Hepatocyte (in vitro differentiated cells): ENCODE data around the gene ZNF334. TPM values are rescaled to one million over a fixed set of nuclear protein-coding genes. Genes with fewer than 3 reads are reported as not detected.

ENCODE experiments used
- DNase-seq: peaks from one replicate; pipeline ENCODE4 v3.0.0-alpha.2; 2016; ENCODE audit warnings: low spot score
- H2AFZ ChIP-seq: fragments of 200-600 bp; sonication (generic); 2 replicates; pipeline ENCODE4 v1.6.0; 2016; ENCODE audit warnings: antibody characterized with exemption, mild to moderate bottlenecking
- H3K27ac ChIP-seq: fragments of 200-600 bp; sonication (generic); 2 replicates; pipeline ENCODE4 v1.5.1; 2016; ENCODE audit warnings: mild to moderate bottlenecking
- H3K27me3 ChIP-seq: fragments of 200-600 bp; sonication (generic); 2 replicates; pipeline ENCODE4 v1.6.1; 2016
- H3K36me3 ChIP-seq: fragments of 200-600 bp; sonication (generic); replicated peaks from 2 replicates; pipeline ENCODE4 v1.5.1; 2016; ENCODE audit warnings: low read depth; ENCODE audit not compliant: insufficient read depth
- H3K4me1 ChIP-seq: fragments of 200-600 bp; sonication (generic); 2 replicates; pipeline ENCODE4 v1.5.1; 2016; ENCODE audit warnings: mild to moderate bottlenecking, moderate library complexity; ENCODE audit not compliant: insufficient read depth
- H3K4me2 ChIP-seq: fragments of 200-600 bp; sonication (generic); 2 replicates; pipeline ENCODE4 v1.6.0; 2016
- H3K4me3 ChIP-seq: fragments of 200-600 bp; sonication (generic); 2 replicates; pipeline ENCODE4 v1.5.1; 2016; ENCODE audit warnings: mild to moderate bottlenecking
- H3K79me2 ChIP-seq: fragments of 200-600 bp; sonication (generic); 2 replicates; pipeline ENCODE4 v1.6.0; 2017; ENCODE audit warnings: mild to moderate bottlenecking
- H3K9me2 ChIP-seq: fragments of 200-600 bp; sonication (generic); replicated peaks from 2 replicates; pipeline ENCODE4 v1.6.0; 2017; ENCODE audit warnings: mild to moderate bottlenecking; ENCODE audit not compliant: insufficient read depth
- H3K9me3 ChIP-seq: fragments of 200-600 bp; sonication (generic); 2 replicates; pipeline ENCODE4 v1.5.1; 2016; ENCODE audit warnings: low read depth, mild to moderate bottlenecking
- H4K20me1 ChIP-seq: fragments of 200-600 bp; sonication (generic); 2 replicates; pipeline ENCODE4 v1.6.0; 2016; ENCODE audit warnings: mild to moderate bottlenecking; ENCODE audit not compliant: insufficient read depth, poor library complexity, severe bottlenecking
- CTCF ChIP-seq: fragments of 200-600 bp; sonication (generic); IDR thresholded peaks from 2 replicates; pipeline ENCODE4 v1.5.1; 2016; ENCODE audit warnings: antibody characterized with exemption, mild to moderate bottlenecking; ENCODE audit not compliant: poor library complexity
- EZH2 ChIP-seq: fragments of 200-600 bp; sonication (generic); IDR thresholded peaks from 2 replicates; pipeline ENCODE4 v1.6.1; 2016; ENCODE audit warnings: antibody characterized with exemption, mild to moderate bottlenecking, borderline replicate concordance
- EZH2phosphoT487 ChIP-seq: fragments of 200-600 bp; sonication (generic); IDR thresholded peaks from one replicate; pipeline ENCODE4 v1.6.1; 2018; ENCODE audit warnings: antibody characterized with exemption, mild to moderate bottlenecking, low read depth, moderate library complexity; ENCODE audit not compliant: unreplicated experiment, severe bottlenecking
- WGBS: methylation state at CpG from one replicate; pipeline ENCODE4 v1.1.6; 2016; ENCODE audit warnings: low lambda C conversion rate; ENCODE audit errors: missing lambda C conversion rate; 5-methylcytosine and 5-hydroxymethylcytosine counted together
- polyA plus RNA-seq: library from polyadenylated mRNA; unstranded; fragments of >200 nt; fragmentation: Nextera tagmentation; extraction: Ambion mirVana; gene quantifications from 2 replicates; pipeline ENCODE4 v1.2.1, GENCODE V29; 2016
- total RNA-seq: library from RNA; depleted of rRNA; stranded (reverse); fragments of >200 nt; gene quantifications from 2 replicates; pipeline ENCODE4 v1.2.3, GENCODE V29; 2014

Gene ZNF334
- total and polyA plus RNA-seq, 2 experiments from 2014 or later: 6.3 to 12.6 TPM

DNA sequence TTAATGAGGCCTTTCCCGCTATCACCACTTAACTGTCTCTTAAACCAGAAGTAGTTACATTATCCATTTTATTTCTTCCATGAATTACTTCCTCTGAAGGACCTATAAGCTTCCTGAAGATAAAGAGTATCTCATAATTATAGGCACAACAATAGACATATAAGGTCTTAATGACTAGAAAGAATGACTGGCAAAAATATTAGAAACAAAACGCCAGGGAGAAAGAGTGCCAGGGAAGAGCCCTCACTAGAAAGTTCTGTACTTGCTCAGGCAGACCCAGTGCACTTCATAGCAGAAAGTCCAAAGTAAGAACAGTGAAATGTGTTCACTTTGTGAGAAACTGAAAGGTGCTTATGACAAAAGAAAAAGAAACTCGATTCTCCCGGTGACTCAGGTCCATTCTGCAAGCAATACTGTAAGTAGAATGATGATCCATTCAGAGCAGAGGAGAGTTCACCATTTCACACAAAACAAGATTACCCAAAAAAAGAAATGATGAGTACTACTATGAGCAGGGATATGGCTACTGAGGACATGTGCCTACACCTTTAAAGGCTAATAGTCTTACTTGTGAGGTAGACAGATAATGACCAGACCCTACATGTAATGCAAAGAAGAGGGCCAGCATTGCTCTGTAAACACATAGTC, 5.5 kb downstream of the ZNF334 start:
- Histone ChIP-seq H3K4me2 (no peak overlapping the region), H3K4me3 (no peak overlapping the region), H2AFZ (no peak overlapping the region), H3K9me2 (no peaks in the 10 kb centered on the region), H3K79me2 (no peaks in the 10 kb centered on the region), H3K27me3 (no peaks in the 10 kb centered on the region), H3K27ac (no peak overlapping the region), H3K36me3 (peaks cover 19% of the 10 kb centered on the region), H3K9me3 (peaks cover 25% of the 10 kb centered on the region), H4K20me1 (no peaks in the 10 kb centered on the region), H3K4me1 (peaks cover 6% of the 10 kb centered on the region)
- no peak for DNase-seq
- TF ChIP-seq EZH2: no peak
- no peak for TF ChIP-seq EZH2phosphoT487
- no peak for TF ChIP-seq CTCF
- 94% methylated on average over 4 of the region's 4 CpGs for WGBS

- Histone ChIP-seq H3K4me1 (no peaks in the 10 kb centered on the region), H3K27ac (no peak overlapping the region), H4K20me1 (no peaks in the 10 kb centered on the region), H3K9me3 (peaks cover 49% of the 10 kb centered on the region), H3K9me2 (no peaks in the 10 kb centered on the region), H3K36me3 (peaks cover 19% of the 10 kb centered on the region), H3K4me2 (no peak overlapping the region), H3K79me2 (no peaks in the 10 kb centered on the region), H2AFZ (no peak overlapping the region), H3K4me3 (no peak overlapping the region), H3K27me3 (no peaks in the 10 kb centered on the region)
- WGBS: 95% methylated on average over 3 of the region's 3 CpGs
- TF ChIP-seq EZH2 (no peak), EZH2phosphoT487 (no peak), CTCF (no peak)
- no peak for DNase-seq
These were observed 7.9 kb downstream of the ZNF334 start for GRCh38 chr20:46505506-46505905.

DNA sequence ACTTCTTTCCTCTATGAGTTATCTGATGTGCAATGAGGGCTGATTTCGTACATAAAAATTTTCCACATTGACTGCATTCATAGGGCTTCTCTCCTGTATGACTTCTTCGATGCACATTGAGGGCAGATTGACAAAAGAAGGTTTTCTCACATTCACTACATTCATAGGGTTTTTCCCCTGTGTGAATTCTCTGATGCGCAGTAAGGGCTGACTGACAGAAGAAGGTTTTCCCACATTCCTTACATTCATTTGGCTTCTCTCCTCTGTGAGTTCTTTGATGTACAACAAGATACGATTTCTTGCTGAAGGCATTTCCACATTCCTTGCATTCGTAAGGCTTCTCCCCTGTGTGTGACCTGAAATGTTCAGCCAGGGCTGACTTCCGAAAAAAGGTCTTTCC, 11.4 kb downstream of the ZNF334 start:
- 100% methylated on average over 6 of the region's 6 CpGs for WGBS
- H3K27me3 ChIP-seq: no peaks in the 10 kb centered on the region
- no peak overlapping the region for H3K4me3 ChIP-seq
- no peaks in the 10 kb centered on the region for H3K4me1 ChIP-seq
- no peak overlapping the region for H3K4me2 ChIP-seq
- H4K20me1 ChIP-seq: no peaks in the 10 kb centered on the region
- H3K79me2 ChIP-seq: no peaks in the 10 kb centered on the region
- no peak overlapping the region for H3K27ac ChIP-seq
- no peak for TF ChIP-seq CTCF
- TF ChIP-seq EZH2: no peak
- no peak for TF ChIP-seq EZH2phosphoT487
- H2AFZ ChIP-seq: no peak overlapping the region
- peaks cover 61% of the 10 kb centered on the region for H3K9me3 ChIP-seq
- no peak for DNase-seq
- H3K9me2 ChIP-seq: no peaks in the 10 kb centered on the region
- H3K36me3 ChIP-seq: peaks cover 19% of the 10 kb centered on the region
